Fibroblast of lung (primary cell): ENCODE data around the gene ZCCHC7. TPM values are rescaled to one million over a fixed set of nuclear protein-coding genes. Genes with fewer than 3 reads are reported as not detected.

Experiments
- DNase-seq, 2 donors: peaks; one replicate each; pipeline versions ENCODE4 v3.0.0 to v3.0.0-alpha.2; 2010; ENCODE audit warnings: low read depth in 2 of 2
- H2AFZ ChIP-seq: 2 replicates; pipeline ENCODE4 v1.5.1; 2012; ENCODE audit warnings: low read length, control low read depth, inconsistent platforms
- H3K27ac ChIP-seq: 2 replicates; pipeline ENCODE4 v1.5.1; 2011; ENCODE audit warnings: low read length, control low read depth; ENCODE audit not compliant: insufficient read depth
- H3K27me3 ChIP-seq: 2 replicates; pipeline ENCODE4 v1.5.1; 2011; ENCODE audit warnings: mild to moderate bottlenecking, low read length; ENCODE audit not compliant: control insufficient read depth, insufficient read depth
- H3K36me3 ChIP-seq: 2 replicates; pipeline ENCODE4 v1.5.1; 2011; ENCODE audit warnings: low read length; ENCODE audit not compliant: control insufficient read depth, insufficient read depth
- H3K4me1 ChIP-seq: 2 replicates; pipeline ENCODE4 v1.5.1; 2011; ENCODE audit warnings: low read length; ENCODE audit not compliant: control insufficient read depth, insufficient read depth; ENCODE audit errors: extremely low read depth
- H3K4me2 ChIP-seq: 2 replicates; pipeline ENCODE4 v1.5.1; 2011; ENCODE audit warnings: low read length, control low read depth; ENCODE audit not compliant: insufficient read depth; ENCODE audit errors: extremely low read depth
- H3K4me3 ChIP-seq, 4 experiments: fragments of 200-600 bp in 1 of 4; sonication (generic) in 1 of 4; replicated peaks in 1 of 4; 2 replicates each; pipeline ENCODE4 v1.5.1; 2011 to 2016; ENCODE audit warnings: low read length in 4 of 4, low read depth in 3 of 4, mild to moderate bottlenecking in 3 of 4, control low read depth in 2 of 4, inconsistent platforms in 1 of 4, mixed read lengths in 1 of 4; ENCODE audit not compliant: insufficient read depth in 1 of 4; ENCODE audit errors: control extremely low read depth in 1 of 4
- H3K79me2 ChIP-seq: 2 replicates; pipeline ENCODE4 v1.5.1; 2012; ENCODE audit warnings: mild to moderate bottlenecking, low read length, inconsistent platforms; ENCODE audit not compliant: control insufficient read depth, insufficient read depth
- H3K9ac ChIP-seq: 2 replicates; pipeline ENCODE4 v1.5.1; 2011; ENCODE audit warnings: mild to moderate bottlenecking, low read length, control low read depth; ENCODE audit not compliant: insufficient read depth
- H3K9me3 ChIP-seq: 2 replicates; pipeline ENCODE4 v1.5.1; 2012; ENCODE audit warnings: low read depth, low read length; ENCODE audit not compliant: control insufficient read depth, insufficient read depth
- H4K20me1 ChIP-seq: 2 replicates; pipeline ENCODE4 v1.5.1; 2011; ENCODE audit warnings: low read length; ENCODE audit not compliant: control insufficient read depth, insufficient read depth; ENCODE audit errors: extremely low read depth
- EZH2 ChIP-seq: IDR thresholded peaks from 2 replicates; pipeline ENCODE4 v1.5.1; 2012; ENCODE audit warnings: low read length, control low read depth, mild to moderate bottlenecking; ENCODE audit errors: missing control alignments
- polyA plus RNA-seq, 2 donors: library from polyadenylated mRNA; depleted of rRNA in 1 of 2; stranded (reverse) in 1 of 2; unstranded in 1 of 2; fragments of >200 nt; gene quantifications; 2 replicates each; pipeline ENCODE4 v1.2.1, GENCODE V29; 2011 to 2012; ENCODE audit warnings: missing spikeins in 1 of 2
- total RNA-seq: library from RNA; depleted of rRNA; stranded (reverse); fragments of >200 nt; gene quantifications from 2 replicates; pipeline ENCODE4 v1.2.1, GENCODE V29; 2014
- TF ChIP-seq, protein P1 (sequence below), 2 donors: IDR thresholded peaks in 1 of 2; conservative IDR thresholded peaks in 1 of 2; 1 replicate in 1 of 2; 2 replicates in 1 of 2; pipeline ENCODE4 v1.5.1; 2011 to 2012; ENCODE audit warnings: low read length in 2 of 2, control low read depth in 1 of 2, inconsistent platforms in 1 of 2, low read depth in 1 of 2, mild to moderate bottlenecking in 1 of 2

Gene ZCCHC7
- total and polyA plus RNA-seq, 2 donors (not counting 1 experiment from before 2014, with no cell fraction given), result 15.0 to 23.8 TPM

GRCh38 chr9:37372839-37373238 is 252.5 kb downstream of the ZCCHC7 start:
- H3K4me2 ChIP-seq, result no peak overlapping the region
- no peak overlapping the region for H3K4me3 ChIP-seq
- TF ChIP-seq EZH2, result no peak
- no peaks in the 10 kb centered on the region for H3K79me2 ChIP-seq
- DNase-seq, result no peak
- no peaks in the 10 kb centered on the region for H3K27me3 ChIP-seq
- H3K36me3 ChIP-seq, result no peaks in the 10 kb centered on the region
- H3K9me3 ChIP-seq, result no peaks in the 10 kb centered on the region
- H3K27ac ChIP-seq, result no peak overlapping the region
- no peak overlapping the region for H2AFZ ChIP-seq
- no peaks in the 10 kb centered on the region for H3K4me1 ChIP-seq
- H4K20me1 ChIP-seq, result no peaks in the 10 kb centered on the region
- no peak overlapping the region for H3K9ac ChIP-seq

- no peak overlapping the region for H2AFZ ChIP-seq
- no peaks in the 10 kb centered on the region for H3K9me3 ChIP-seq
- no peak overlapping the region for H3K4me2 ChIP-seq
- no peak for TF ChIP-seq EZH2
- TF ChIP-seq, protein P1, sequence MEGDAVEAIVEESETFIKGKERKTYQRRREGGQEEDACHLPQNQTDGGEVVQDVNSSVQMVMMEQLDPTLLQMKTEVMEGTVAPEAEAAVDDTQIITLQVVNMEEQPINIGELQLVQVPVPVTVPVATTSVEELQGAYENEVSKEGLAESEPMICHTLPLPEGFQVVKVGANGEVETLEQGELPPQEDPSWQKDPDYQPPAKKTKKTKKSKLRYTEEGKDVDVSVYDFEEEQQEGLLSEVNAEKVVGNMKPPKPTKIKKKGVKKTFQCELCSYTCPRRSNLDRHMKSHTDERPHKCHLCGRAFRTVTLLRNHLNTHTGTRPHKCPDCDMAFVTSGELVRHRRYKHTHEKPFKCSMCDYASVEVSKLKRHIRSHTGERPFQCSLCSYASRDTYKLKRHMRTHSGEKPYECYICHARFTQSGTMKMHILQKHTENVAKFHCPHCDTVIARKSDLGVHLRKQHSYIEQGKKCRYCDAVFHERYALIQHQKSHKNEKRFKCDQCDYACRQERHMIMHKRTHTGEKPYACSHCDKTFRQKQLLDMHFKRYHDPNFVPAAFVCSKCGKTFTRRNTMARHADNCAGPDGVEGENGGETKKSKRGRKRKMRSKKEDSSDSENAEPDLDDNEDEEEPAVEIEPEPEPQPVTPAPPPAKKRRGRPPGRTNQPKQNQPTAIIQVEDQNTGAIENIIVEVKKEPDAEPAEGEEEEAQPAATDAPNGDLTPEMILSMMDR (conservative IDR thresholded peaks at IDR 0.05 in 1 of 2, IDR thresholded peaks at IDR 0.05 in 1 of 2; ENCODE audit: low read depth in 1 of 2, low read length in 2 of 2), result no peak
- H3K4me3 ChIP-seq, result no peak overlapping the region
- H3K27ac ChIP-seq, result no peak overlapping the region
- no peaks in the 10 kb centered on the region for H3K4me1 ChIP-seq
- no peaks in the 10 kb centered on the region for H3K36me3 ChIP-seq
- H4K20me1 ChIP-seq, result no peaks in the 10 kb centered on the region
- no peak overlapping the region for H3K9ac ChIP-seq
- DNase-seq, result no peak
- peaks cover 2% of the 10 kb centered on the region for H3K27me3 ChIP-seq
- no peaks in the 10 kb centered on the region for H3K79me2 ChIP-seq
These were observed 253.2 kb downstream of the ZCCHC7 start for GRCh38 chr9:37373621-37374020.

- DNase-seq, result no peak
These were observed 254.5 kb downstream of the ZCCHC7 start for GRCh38 chr9:37374892-37375291.

More at GRCh38 chr9:37374892-37375291, 254.5 kb downstream of the ZCCHC7 start:
- Histone ChIP-seq H3K27me3 (peaks cover 2% of the 10 kb centered on the region), H3K9me3 (no peaks in the 10 kb centered on the region), H3K4me1 (no peaks in the 10 kb centered on the region), H3K79me2 (no peaks in the 10 kb centered on the region), H3K36me3 (no peaks in the 10 kb centered on the region), H3K4me2 (no peak overlapping the region), H2AFZ (no peak overlapping the region), H3K27ac (no peak overlapping the region), H3K9ac (no peak overlapping the region), H3K4me3 (no peak overlapping the region), H4K20me1 (no peaks in the 10 kb centered on the region)
- no peak for TF ChIP-seq EZH2
- TF ChIP-seq, protein P1 (conservative IDR thresholded peaks at IDR 0.05 in 1 of 2, IDR thresholded peaks at IDR 0.05 in 1 of 2; ENCODE audit: low read depth in 1 of 2, low read length in 2 of 2), result no peak
